Loucy (cell line): ENCODE measurements around the gene TMEM170A.

ENCODE experiments used
- H2AFZ ChIP-seq: fragments of 200-600 bp; sonication (generic); 2 replicates; pipeline ENCODE4 v1.6.0; 2016; ENCODE audit warnings: antibody characterized with exemption, mild to moderate bottlenecking, low read length, moderate library complexity
- H3F3A ChIP-seq: fragments of 200-600 bp; 2 replicates; pipeline ENCODE4 v1.6.0; 2016; ENCODE audit warnings: antibody characterized with exemption, low read depth, mild to moderate bottlenecking
- H3K27me3 ChIP-seq: fragments of 200-600 bp; sonication (generic); 2 replicates; pipeline ENCODE4 v1.6.1; 2014; ENCODE audit warnings: low read length, mild to moderate bottlenecking; ENCODE audit not compliant: insufficient read depth, poor library complexity, severe bottlenecking
- H3K36me3 ChIP-seq: fragments of 200-600 bp; sonication (generic); 2 replicates; pipeline ENCODE4 v1.6.1; 2016; ENCODE audit warnings: low read length; ENCODE audit not compliant: insufficient read depth
- H3K4me1 ChIP-seq: fragments of 200-600 bp; sonication (generic); 2 replicates; pipeline ENCODE4 v1.5.1; 2014; ENCODE audit warnings: low read length, mild to moderate bottlenecking; ENCODE audit not compliant: insufficient read depth, poor library complexity, severe bottlenecking
- H3K4me2 ChIP-seq: fragments of 200-600 bp; sonication (generic); 2 replicates; pipeline ENCODE4 v1.6.0; 2014; ENCODE audit warnings: antibody characterized with exemption, low read length, low read depth, mild to moderate bottlenecking; ENCODE audit not compliant: poor library complexity, severe bottlenecking
- H3K4me3 ChIP-seq: fragments of 200-600 bp; sonication (generic); 2 replicates; pipeline ENCODE4 v1.5.1; 2014; ENCODE audit warnings: low read length, mild to moderate bottlenecking, mixed read lengths; ENCODE audit not compliant: poor library complexity, severe bottlenecking
- H3K79me2 ChIP-seq: fragments of 200-600 bp; sonication (generic); 2 replicates; pipeline ENCODE4 v1.6.1; 2014; ENCODE audit warnings: low read length; ENCODE audit not compliant: insufficient read depth
- H3K9ac ChIP-seq: fragments of 200-600 bp; sonication (generic); 2 replicates; pipeline ENCODE4 v1.6.0; 2014; ENCODE audit warnings: mild to moderate bottlenecking, low read depth, low read length, moderate library complexity; ENCODE audit not compliant: poor library complexity, severe bottlenecking
- H3K9me2 ChIP-seq: fragments of 200-600 bp; sonication (generic); replicated peaks from 2 replicates; pipeline ENCODE4 v1.6.1; 2016; ENCODE audit warnings: low read depth, low read length, mixed read lengths
- H3K9me3 ChIP-seq: fragments of 200-600 bp; sonication (generic); 2 replicates; pipeline ENCODE4 v1.6.1; 2014; ENCODE audit warnings: mild to moderate bottlenecking, antibody characterized with exemption, low read length, low read depth; ENCODE audit not compliant: insufficient read depth
- H4K20me1 ChIP-seq: fragments of 200-600 bp; sonication (generic); 2 replicates; pipeline ENCODE4 v1.6.0; 2014; ENCODE audit warnings: antibody characterized with exemption, low read length, mild to moderate bottlenecking; ENCODE audit not compliant: insufficient read depth, poor library complexity, severe bottlenecking
- EZH2phosphoT487 ChIP-seq: fragments of 200-600 bp; IDR thresholded peaks from 2 replicates; pipeline ENCODE4 v1.6.1; 2018; ENCODE audit warnings: antibody characterized with exemption, mild to moderate bottlenecking, moderate library complexity, borderline replicate concordance
- TF ChIP-seq, protein P1 (sequence below): fragments of 200-600 bp; sonication (generic); conservative IDR thresholded peaks from 2 replicates; pipeline ENCODE4 v1.5.1; 2014; ENCODE audit warnings: mild to moderate bottlenecking, antibody characterized with exemption, low read length

Gene TMEM170A

DNA sequence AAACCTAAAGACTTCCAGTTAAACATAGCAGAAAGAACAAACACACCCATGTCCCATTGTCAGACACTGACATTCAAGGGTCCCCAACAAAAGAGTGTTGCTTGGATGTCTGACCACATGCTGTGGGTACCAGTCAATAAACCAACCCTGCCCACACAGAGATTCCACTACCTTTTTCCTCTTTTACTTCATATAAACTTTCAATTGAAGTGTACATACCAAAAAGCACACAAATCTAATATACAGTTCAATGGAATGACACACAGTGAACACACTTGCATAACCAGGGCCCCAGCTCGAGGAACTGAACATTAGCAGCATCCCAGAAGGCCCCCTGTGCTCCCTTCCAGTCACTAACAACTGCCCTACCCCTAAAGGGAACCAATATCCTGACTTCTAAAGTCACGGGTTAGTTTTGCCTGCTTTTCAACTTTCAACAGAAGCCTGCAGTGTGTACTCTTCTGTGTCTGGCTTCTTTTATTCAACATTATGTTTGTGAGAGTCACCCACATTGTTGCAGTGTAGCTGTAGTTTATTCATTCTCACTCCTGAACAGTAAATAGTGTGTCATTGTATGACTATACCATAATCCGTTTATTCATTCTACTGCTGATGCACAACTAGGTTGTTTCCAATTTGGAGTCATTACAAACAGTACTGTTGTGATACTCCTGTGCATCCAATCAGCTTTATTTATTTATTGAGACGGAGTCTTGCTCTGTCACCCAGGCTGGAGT lies 49.2 kb downstream of the TMEM170A start:
- no peak for TF ChIP-seq EZH2phosphoT487
- TF ChIP-seq, protein P1, sequence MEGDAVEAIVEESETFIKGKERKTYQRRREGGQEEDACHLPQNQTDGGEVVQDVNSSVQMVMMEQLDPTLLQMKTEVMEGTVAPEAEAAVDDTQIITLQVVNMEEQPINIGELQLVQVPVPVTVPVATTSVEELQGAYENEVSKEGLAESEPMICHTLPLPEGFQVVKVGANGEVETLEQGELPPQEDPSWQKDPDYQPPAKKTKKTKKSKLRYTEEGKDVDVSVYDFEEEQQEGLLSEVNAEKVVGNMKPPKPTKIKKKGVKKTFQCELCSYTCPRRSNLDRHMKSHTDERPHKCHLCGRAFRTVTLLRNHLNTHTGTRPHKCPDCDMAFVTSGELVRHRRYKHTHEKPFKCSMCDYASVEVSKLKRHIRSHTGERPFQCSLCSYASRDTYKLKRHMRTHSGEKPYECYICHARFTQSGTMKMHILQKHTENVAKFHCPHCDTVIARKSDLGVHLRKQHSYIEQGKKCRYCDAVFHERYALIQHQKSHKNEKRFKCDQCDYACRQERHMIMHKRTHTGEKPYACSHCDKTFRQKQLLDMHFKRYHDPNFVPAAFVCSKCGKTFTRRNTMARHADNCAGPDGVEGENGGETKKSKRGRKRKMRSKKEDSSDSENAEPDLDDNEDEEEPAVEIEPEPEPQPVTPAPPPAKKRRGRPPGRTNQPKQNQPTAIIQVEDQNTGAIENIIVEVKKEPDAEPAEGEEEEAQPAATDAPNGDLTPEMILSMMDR, result no peak
- H3K27me3 ChIP-seq, result no peaks in the 10 kb centered on the region
- no peaks in the 10 kb centered on the region for H3K9me2 ChIP-seq
- H2AFZ ChIP-seq, result no peak overlapping the region
- H3K9ac ChIP-seq, result no peak overlapping the region
- H3K79me2 ChIP-seq, result peaks cover 30% of the 10 kb centered on the region
- H3K4me1 ChIP-seq, result no peaks in the 10 kb centered on the region
- no peaks in the 10 kb centered on the region for H3F3A ChIP-seq
- peaks cover 24% of the 10 kb centered on the region for H3K36me3 ChIP-seq
- peaks cover 3% of the 10 kb centered on the region for H4K20me1 ChIP-seq
- no peaks in the 10 kb centered on the region for H3K9me3 ChIP-seq
- H3K4me2 ChIP-seq, result no peak overlapping the region
- no peak overlapping the region for H3K4me3 ChIP-seq

DNA sequence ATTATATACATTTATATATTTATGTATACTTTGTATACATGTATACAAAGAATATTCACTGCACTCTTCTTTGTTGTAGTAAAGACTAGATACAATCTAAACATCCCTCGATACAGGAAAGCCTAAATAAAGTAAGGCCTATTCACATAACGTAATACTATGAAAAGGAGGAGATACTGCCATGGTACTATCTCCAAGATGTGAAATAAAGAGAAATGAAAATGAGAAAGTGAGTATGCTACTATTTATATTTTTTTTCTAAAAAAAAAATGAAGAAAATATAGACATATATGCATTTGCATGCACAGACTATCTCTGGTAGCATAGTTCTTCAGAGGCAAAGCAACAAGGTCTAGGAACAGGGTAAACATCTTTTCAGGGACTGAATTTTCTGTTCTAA lies 50.5 kb downstream of the TMEM170A start:
- Histone ChIP-seq H3K27me3 (no peaks in the 10 kb centered on the region), H2AFZ (no peak overlapping the region), H3K4me3 (no peak overlapping the region), H3K9ac (no peak overlapping the region), H4K20me1 (no peaks in the 10 kb centered on the region), H3K4me2 (no peak overlapping the region), H3K9me2 (no peaks in the 10 kb centered on the region), H3K9me3 (no peaks in the 10 kb centered on the region), H3F3A (no peaks in the 10 kb centered on the region), H3K36me3 (peaks cover 31% of the 10 kb centered on the region), H3K79me2 (peaks cover 21% of the 10 kb centered on the region), H3K4me1 (no peaks in the 10 kb centered on the region)
- TF ChIP-seq, protein P1, result no peak
- no peak for TF ChIP-seq EZH2phosphoT487

GRCh38 chr16:75406943-75407342 lies 57.5 kb downstream of the TMEM170A start:
- H3K36me3 ChIP-seq, result peaks cover 37% of the 10 kb centered on the region; the same call in 1 of the 2 replicates
- H2AFZ ChIP-seq, result no peak overlapping the region
- no peak for TF ChIP-seq EZH2phosphoT487
- no peaks in the 10 kb centered on the region for H3K9me3 ChIP-seq
- H3K4me3 ChIP-seq, result no peak overlapping the region
- H3K9ac ChIP-seq, result no peak overlapping the region
- no peaks in the 10 kb centered on the region for H3K4me1 ChIP-seq
- no peaks in the 10 kb centered on the region for H3K9me2 ChIP-seq
- H3K27me3 ChIP-seq, result no peaks in the 10 kb centered on the region
- no peaks in the 10 kb centered on the region for H3K79me2 ChIP-seq
- no peaks in the 10 kb centered on the region for H3F3A ChIP-seq
- no peaks in the 10 kb centered on the region for H4K20me1 ChIP-seq
- no peak overlapping the region for H3K4me2 ChIP-seq
